Prostate gland (tissue), 2 donors: ENCODE results near the gene GABRG3.

Experiments used
- CTCF ChIP-seq, 4 experiments: fragments of 200-600 bp in 2 of 4; fragments of 450-650 bp in 2 of 4; sonication (generic) in 2 of 4; IDR thresholded peaks; 1 replicate in 3 of 4; 2 replicates in 1 of 4; pipeline ENCODE4 v1.5.1; 2016 to 2019; ENCODE audit warnings: antibody characterized with exemption in 4 of 4, mild to moderate bottlenecking in 2 of 4, moderate library complexity in 2 of 4
- POLR2A ChIP-seq: fragments of 450-650 bp; IDR thresholded peaks from one replicate; pipeline ENCODE4 v1.6.1; 2016; ENCODE audit warnings: antibody characterized with exemption, mild to moderate bottlenecking

GRCh38 chr15:27101982-27102381, 131.0 kb downstream of the GABRG3 start:
- TF ChIP-seq POLR2A: no peak
- TF ChIP-seq CTCF (IDR thresholded peaks at IDR 0.05): no peak
